Activated naive CD4-positive, alpha-beta T cell treated with anti-CD3 and anti-CD28 coated beads, Interleukin-2, amount 10 ng/mL, durations not matched to agents 7 days and 5 days (primary cell): Measurements from ENCODE around the gene MATCAP1.
A peak's percentile ranks its signal among the peaks of the same experiment; 100 is the strongest.

Source experiments
- CTCF ChIA-PET: fragments of 350-600 bp; sonication (Branson Sonifier 250); formaldehyde crosslinking; loops from one replicate; lab custom pipeline; 2021; ENCODE audit warnings: antibody characterized with exemption; lab: Charles Lee
- DNase-seq: peaks from one replicate; pipeline ENCODE4 v3.0.0-alpha.2; 2020
- H3K27ac Mint-ChIP-seq: one replicate; pipeline ENCODE4 v1.8.0; 2021; ENCODE audit warnings: mild to moderate bottlenecking, moderate library complexity, mixed read lengths
- H3K27me3 Mint-ChIP-seq: one replicate; pipeline ENCODE4 v1.8.0; 2021; ENCODE audit warnings: mild to moderate bottlenecking, mixed read lengths
- H3K36me3 Mint-ChIP-seq: one replicate; pipeline ENCODE4 v1.8.0; 2021; ENCODE audit warnings: mixed read lengths
- H3K4me1 Mint-ChIP-seq: one replicate; pipeline ENCODE4 v1.8.0; 2021; ENCODE audit warnings: mixed read lengths
- H3K4me3 Mint-ChIP-seq: one replicate; pipeline ENCODE4 v1.8.0; 2021; ENCODE audit warnings: mild to moderate bottlenecking, moderate library complexity, mixed read lengths
- H3K9me3 Mint-ChIP-seq: one replicate; pipeline ENCODE4 v1.8.0; 2021; ENCODE audit warnings: mixed read lengths

MATCAP1 gene

DNA sequence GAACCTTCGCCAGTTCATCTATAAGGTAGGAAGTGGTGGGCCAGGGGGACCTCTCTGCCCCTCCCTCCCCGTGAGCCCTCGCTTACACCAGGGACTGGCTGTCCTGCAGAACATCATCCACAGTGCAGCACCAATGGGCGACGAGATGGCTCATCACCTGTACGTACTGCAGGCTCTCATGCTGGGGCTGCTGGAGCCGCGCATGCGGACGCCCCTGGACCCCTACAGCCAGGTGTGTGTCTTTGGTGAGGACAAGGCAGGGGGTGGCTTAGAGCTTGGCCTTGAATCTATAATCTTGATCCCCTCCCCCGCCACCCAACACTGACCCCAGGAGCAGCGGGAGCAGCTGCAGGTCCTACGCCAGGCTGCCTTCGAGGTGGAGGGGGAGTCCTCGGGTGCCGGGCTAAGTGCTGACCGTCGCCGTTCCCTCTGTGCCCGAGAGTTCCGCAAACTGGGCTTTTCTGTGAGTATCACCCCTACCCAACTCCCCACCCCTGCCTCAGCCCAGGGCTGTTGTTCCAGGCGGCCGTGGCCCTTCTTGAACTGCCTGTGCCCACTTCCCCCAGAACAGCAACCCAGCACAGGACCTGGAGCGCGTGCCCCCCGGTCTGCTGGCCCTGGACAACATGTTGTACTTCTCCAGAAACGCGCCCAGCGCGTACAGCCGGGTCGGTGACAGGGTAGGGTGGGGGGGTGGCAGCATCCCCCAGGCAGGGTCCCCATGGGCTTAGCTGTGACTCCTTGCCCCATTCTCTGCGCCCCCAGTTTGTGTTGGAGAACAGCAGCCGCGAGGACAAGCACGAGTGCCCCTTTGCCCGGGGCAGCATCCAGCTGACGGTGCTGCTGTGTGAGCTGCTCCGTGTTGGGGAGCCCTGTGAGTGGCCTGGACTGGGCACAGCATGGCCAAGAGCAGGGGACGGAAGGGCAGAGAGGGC, 17.9 kb upstream of the MATCAP1 start:
- Mint-ChIP-seq H3K4me3 (no peak overlapping the region), H3K27ac (no peak overlapping the region), H3K9me3 (no peaks in the 10 kb centered on the region), H3K36me3 (peaks cover 35% of the 10 kb centered on the region), H3K27me3 (no peaks in the 10 kb centered on the region), H3K4me1 (peaks cover 4% of the 10 kb centered on the region)
- CTCF ChIA-PET, result no interaction called here
- no peak for DNase-seq

- CTCF ChIA-PET, result interaction anchor here (0.9 kb wide), 1 partner anchor 187 kb away, joined by 3 read pairs; no protein-coding TSS in a partner anchor
- no peak for DNase-seq
- Mint-ChIP-seq H3K36me3 (peaks cover 42% of the 10 kb centered on the region), H3K4me1 (peaks cover 16% of the 10 kb centered on the region), H3K9me3 (no peaks in the 10 kb centered on the region), H3K4me3 (no peak overlapping the region), H3K27me3 (no peaks in the 10 kb centered on the region), H3K27ac (no peak overlapping the region)
Measured at GRCh38 chr16:67200491-67200890, 16.7 kb upstream of the MATCAP1 start.

DNA sequence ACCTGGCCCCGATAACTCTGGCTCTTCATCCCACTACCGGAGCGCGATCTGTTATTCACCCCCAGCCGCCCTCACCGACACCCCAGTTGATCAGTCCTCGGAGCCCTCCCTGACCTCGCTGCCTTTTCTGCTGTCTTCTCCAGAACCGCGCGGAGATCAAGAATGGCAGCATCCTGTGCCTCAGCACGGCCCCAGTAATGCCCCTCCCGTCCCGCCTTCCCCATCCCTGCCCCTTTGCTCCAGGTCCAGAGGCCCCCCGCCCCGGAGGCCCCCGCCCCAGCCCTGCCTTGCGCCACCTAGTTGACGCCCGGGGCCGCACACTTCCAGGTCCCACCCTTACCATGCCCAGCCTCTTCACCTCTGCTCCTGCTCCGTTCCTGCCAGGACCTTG, 16.0 kb upstream of the MATCAP1 start:
- Mint-ChIP-seq H3K27me3 (no peaks in the 10 kb centered on the region), H3K9me3 (no peaks in the 10 kb centered on the region), H3K36me3 (peaks cover 48% of the 10 kb centered on the region), H3K4me1 (peaks cover 19% of the 10 kb centered on the region), H3K4me3 (no peak overlapping the region), H3K27ac (no peak overlapping the region)
- CTCF ChIA-PET, result interaction anchor here (0.9 kb wide), 1 partner anchor 187 kb away, joined by 3 read pairs; no protein-coding TSS in a partner anchor
- no peak for DNase-seq

GRCh38 chr16:67199011-67199807, 15.4 kb upstream of the MATCAP1 start, which contains the start of gene ELMO3:
ELMO3 (plus strand) TSS chr16:67199131; CDS start chr16:67199327, 196 bp downstream.
- Mint-ChIP-seq H3K27me3 (no peaks in the 10 kb centered on the region), H3K4me3 (no peak within 1 kb of the TSS), H3K4me1 (peaks cover 23% of the 10 kb centered on the region), H3K36me3 (peaks cover 53% of the 10 kb centered on the region), H3K9me3 (no peaks in the 10 kb centered on the region), H3K27ac (peak within 1 kb of the TSS; percentile 37)
- CTCF ChIA-PET, result interaction anchor here (1.0 to 1.9 kb wide), 3 partner anchors 9 to 13 kb away, joined by 5 to 7 read pairs (median 5); partner anchors contain the start of gene EXOC3L1
- no peak for DNase-seq

- H3K27ac Mint-ChIP-seq, result peak overlapping the region; percentile 37
- H3K9me3 Mint-ChIP-seq, result no peaks in the 10 kb centered on the region
Measured at GRCh38 chr16:67198238-67198734, 14.5 kb upstream of the MATCAP1 start.

DNA sequence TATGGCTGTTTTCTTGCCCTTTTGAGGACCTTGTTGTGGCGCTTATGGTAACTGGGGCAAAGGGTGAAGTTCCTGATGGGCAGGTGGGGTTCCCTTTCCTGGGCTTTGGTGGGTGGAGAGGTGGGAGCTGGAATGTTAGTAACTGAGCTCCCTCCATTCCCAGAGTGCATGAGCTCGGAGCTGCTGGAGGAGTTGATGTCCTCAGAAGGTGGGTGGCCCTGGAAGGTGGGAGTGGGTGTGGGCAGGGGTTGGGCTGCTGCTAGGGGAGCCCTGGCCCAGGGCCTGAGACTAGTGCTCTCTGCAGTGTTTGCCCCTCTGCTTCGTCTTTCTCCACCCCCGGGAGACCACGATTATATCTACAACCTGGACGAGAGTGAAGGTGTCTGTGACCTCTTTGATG, 13.9 kb upstream of the MATCAP1 start:
- Mint-ChIP-seq H3K27ac (no peak overlapping the region), H3K4me3 (no peak overlapping the region), H3K27me3 (no peaks in the 10 kb centered on the region), H3K9me3 (no peaks in the 10 kb centered on the region), H3K36me3 (peaks cover 55% of the 10 kb centered on the region), H3K4me1 (peaks cover 36% of the 10 kb centered on the region)
- no peak for DNase-seq
- CTCF ChIA-PET, result interaction anchor here (0.8 to 1.9 kb wide), 9 partner anchors 8 to 230 kb away, joined by 3 to 7 read pairs (median 5); partner anchors contain the start of genes EXOC3L1, TMEM208 and TPPP3

More at GRCh38 chr16:67198238-67198734, 14.5 kb upstream of the MATCAP1 start:
- peaks cover 55% of the 10 kb centered on the region for H3K36me3 Mint-ChIP-seq
- peak; percentile 52 for DNase-seq
- peaks cover 31% of the 10 kb centered on the region for H3K4me1 Mint-ChIP-seq
- CTCF ChIA-PET, result interaction anchor here (0.8 to 1.9 kb wide), 8 partner anchors 8 to 230 kb away, joined by 3 to 7 read pairs (median 5); partner anchors contain the start of genes EXOC3L1, TMEM208 and TPPP3
- no peaks in the 10 kb centered on the region for H3K27me3 Mint-ChIP-seq
- H3K4me3 Mint-ChIP-seq, result no peak overlapping the region

GRCh38 chr16:67196881-67197280, 13.1 kb upstream of the MATCAP1 start:
- Mint-ChIP-seq H3K4me1 (peaks cover 41% of the 10 kb centered on the region), H3K27me3 (no peaks in the 10 kb centered on the region), H3K27ac (no peak overlapping the region), H3K4me3 (no peak overlapping the region), H3K9me3 (no peaks in the 10 kb centered on the region), H3K36me3 (peaks cover 56% of the 10 kb centered on the region)
- DNase-seq, result no peak
- CTCF ChIA-PET, result interaction anchor here (1.3 to 1.9 kb wide), 3 partner anchors 12 to 30 kb away, joined by 3 to 6 read pairs (median 6); partner anchors contain the start of gene TMEM208

GRCh38 chr16:67195676-67196075, 11.9 kb upstream of the MATCAP1 start:
- H3K36me3 Mint-ChIP-seq, result peaks cover 53% of the 10 kb centered on the region
- DNase-seq, result no peak
- H3K4me3 Mint-ChIP-seq, result no peak overlapping the region
- no peaks in the 10 kb centered on the region for H3K27me3 Mint-ChIP-seq
- H3K9me3 Mint-ChIP-seq, result no peaks in the 10 kb centered on the region
- CTCF ChIA-PET, result interaction anchor here (0.9 kb wide), 1 partner anchor 31 kb away, joined by 3 read pairs; the partner anchor contains the start of gene TMEM208
- H3K27ac Mint-ChIP-seq, result no peak overlapping the region
- peaks cover 47% of the 10 kb centered on the region for H3K4me1 Mint-ChIP-seq

DNA sequence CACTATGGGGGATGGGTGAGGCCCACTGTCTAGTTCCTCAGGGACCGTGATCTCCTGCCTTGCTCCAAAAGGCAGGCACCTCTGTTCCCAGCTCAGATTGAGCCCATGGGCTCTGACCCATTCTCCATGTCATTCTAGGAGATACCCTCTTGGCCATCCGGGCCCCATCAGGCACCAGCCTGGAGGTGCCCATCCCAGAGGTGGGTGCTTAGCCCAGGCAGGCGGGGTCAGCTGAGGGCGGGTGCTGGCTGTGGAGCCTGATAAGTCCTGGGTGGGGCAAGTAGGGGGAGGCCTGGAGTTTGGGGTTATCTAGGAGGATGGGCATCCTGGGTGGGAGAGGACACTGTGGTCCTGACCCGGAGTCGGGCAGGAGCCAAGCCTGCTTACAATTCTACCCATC, 10.5 kb upstream of the MATCAP1 start:
- H3K4me1 Mint-ChIP-seq, result peaks cover 47% of the 10 kb centered on the region
- DNase-seq, result no peak
- CTCF ChIA-PET, result interaction anchor here (0.8 to 1.2 kb wide), 4 partner anchors 9 to 33 kb away, joined by 3 to 4 read pairs (median 3); partner anchors contain the start of genes NOL3 and TMEM208
- H3K27ac Mint-ChIP-seq, result no peak overlapping the region
- peak overlapping the region; percentile 81 for H3K4me3 Mint-ChIP-seq
- H3K36me3 Mint-ChIP-seq, result peaks cover 46% of the 10 kb centered on the region
- H3K27me3 Mint-ChIP-seq, result peaks cover 4% of the 10 kb centered on the region
- H3K9me3 Mint-ChIP-seq, result no peaks in the 10 kb centered on the region

GRCh38 chr16:67193536-67193935, 9.8 kb upstream of the MATCAP1 start:
- peaks cover 4% of the 10 kb centered on the region for H3K27me3 Mint-ChIP-seq
- DNase-seq, result no peak
- peaks cover 47% of the 10 kb centered on the region for H3K4me1 Mint-ChIP-seq
- no peaks in the 10 kb centered on the region for H3K9me3 Mint-ChIP-seq
- peak overlapping the region; percentile 68 for H3K27ac Mint-ChIP-seq
- peaks cover 45% of the 10 kb centered on the region for H3K36me3 Mint-ChIP-seq
- peak overlapping the region; percentile 81 for H3K4me3 Mint-ChIP-seq
- CTCF ChIA-PET, result interaction anchor here (0.9 to 1.4 kb wide), 3 partner anchors 8 to 30 kb away, joined by 3 to 4 read pairs (median 4); no protein-coding TSS in a partner anchor

- no peak for DNase-seq
- peak overlapping the region; percentile 81 for H3K4me3 Mint-ChIP-seq
- peaks cover 39% of the 10 kb centered on the region for H3K36me3 Mint-ChIP-seq
- CTCF ChIA-PET, result interaction anchor here (1.1 to 1.4 kb wide), 3 partner anchors 30 to 56 kb away, joined by 3 to 4 read pairs (median 4); partner anchors contain the start of gene SLC9A5
- H3K4me1 Mint-ChIP-seq, result peaks cover 45% of the 10 kb centered on the region
- peaks cover 4% of the 10 kb centered on the region for H3K27me3 Mint-ChIP-seq
- no peaks in the 10 kb centered on the region for H3K9me3 Mint-ChIP-seq
- H3K27ac Mint-ChIP-seq, result peak overlapping the region; percentile 72
Measured at GRCh38 chr16:67192781-67193361, 9.1 kb upstream of the MATCAP1 start.

- Mint-ChIP-seq H3K36me3 (peaks cover 36% of the 10 kb centered on the region), H3K27ac (peak within 1 kb of the TSS; percentile 78)
Measured at GRCh38 chr16:67191995-67192681, 8.4 kb upstream of the MATCAP1 start, which contains the start of gene E2F4. E2F4 (plus strand) TSS chr16:67192155; CDS start chr16:67192228, 73 bp downstream.

More at GRCh38 chr16:67191995-67192681, 8.4 kb upstream of the MATCAP1 start, which contains the start of gene E2F4:
- H3K4me1 Mint-ChIP-seq, result peaks cover 45% of the 10 kb centered on the region
- peak within 1 kb of the TSS; percentile 81 for H3K4me3 Mint-ChIP-seq
- H3K27me3 Mint-ChIP-seq, result peaks cover 8% of the 10 kb centered on the region
- no peaks in the 10 kb centered on the region for H3K9me3 Mint-ChIP-seq
- CTCF ChIA-PET, result interaction anchor here (1.1 to 1.4 kb wide), 3 partner anchors 31 to 57 kb away, joined by 3 to 4 read pairs (median 4); partner anchors contain the start of gene SLC9A5
- DNase-seq, result peak; percentile 91
